Measurements from ENCODE around the gene DNTTIP2. TPM values are rescaled to one million over a fixed set of nuclear protein-coding genes. Genes with fewer than 3 reads are reported as not detected.

Gene DNTTIP2
- total RNA-seq, 1 experiment from 2014 or later = 101 TPM

DNA sequence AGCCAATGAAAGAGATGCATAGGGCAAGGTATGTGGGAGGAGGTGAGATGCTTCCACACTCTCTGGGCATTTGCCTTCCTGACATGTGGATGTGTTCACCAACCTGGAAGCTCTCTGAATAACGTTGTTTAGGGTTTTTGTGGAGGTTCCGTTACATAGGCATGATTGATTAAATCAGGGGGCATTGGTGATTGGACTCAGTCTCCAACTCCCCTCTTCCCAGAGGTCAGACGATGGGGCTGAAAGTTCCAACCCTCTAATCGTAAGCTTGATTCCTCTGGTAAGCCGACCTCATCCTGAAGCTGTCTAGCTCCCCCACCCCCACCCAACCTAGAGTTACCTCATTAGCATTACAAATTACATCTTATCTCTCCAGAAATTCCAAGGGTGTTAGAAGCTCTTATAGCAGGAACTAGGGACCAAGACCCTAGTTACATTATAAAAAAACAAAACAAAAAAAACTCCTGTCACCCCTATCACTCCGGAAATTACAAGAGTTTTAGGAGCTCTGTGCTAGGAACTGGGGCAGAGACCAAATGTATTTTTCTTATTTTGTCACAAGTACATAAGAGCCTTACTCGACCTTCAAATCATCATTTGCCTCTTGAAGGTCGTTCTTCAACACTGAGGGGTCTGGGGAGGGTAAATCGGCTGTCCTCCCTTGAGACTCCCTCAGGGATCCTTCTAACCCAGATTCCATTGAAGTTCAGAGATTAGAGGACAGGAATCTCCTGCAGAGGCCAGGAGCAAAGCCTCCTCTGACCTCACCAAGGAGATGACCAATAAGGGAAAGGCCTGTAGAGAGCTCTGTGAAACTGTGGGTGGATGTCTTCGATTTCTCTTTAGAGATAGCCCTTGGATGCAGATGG is 58.2 kb downstream of the DNTTIP2 start:
- H3K9me3 ChIP-seq (ENCODE audit: control insufficient read depth, low read depth, low read length) = no peaks in the 10 kb centered on the region
- DNase-seq = peak; percentile 55
- no peak overlapping the region for H2BK15ac ChIP-seq (ENCODE audit: low read depth, low read length)
- H3K79me2 ChIP-seq (ENCODE audit: insufficient read depth, low read length) = no peaks in the 10 kb centered on the region
- H2BK120ac ChIP-seq (ENCODE audit: low read depth, low read length, poor library complexity, severe bottlenecking) = peak overlapping the region; percentile 89
- H3T11ph ChIP-seq (ENCODE audit: low read length) = peak overlapping the region; percentile 54
- H4K20me1 ChIP-seq (ENCODE audit: control insufficient read depth, insufficient read depth, insufficient read length) = no peaks in the 10 kb centered on the region
- TF ChIP-seq, protein P1, sequence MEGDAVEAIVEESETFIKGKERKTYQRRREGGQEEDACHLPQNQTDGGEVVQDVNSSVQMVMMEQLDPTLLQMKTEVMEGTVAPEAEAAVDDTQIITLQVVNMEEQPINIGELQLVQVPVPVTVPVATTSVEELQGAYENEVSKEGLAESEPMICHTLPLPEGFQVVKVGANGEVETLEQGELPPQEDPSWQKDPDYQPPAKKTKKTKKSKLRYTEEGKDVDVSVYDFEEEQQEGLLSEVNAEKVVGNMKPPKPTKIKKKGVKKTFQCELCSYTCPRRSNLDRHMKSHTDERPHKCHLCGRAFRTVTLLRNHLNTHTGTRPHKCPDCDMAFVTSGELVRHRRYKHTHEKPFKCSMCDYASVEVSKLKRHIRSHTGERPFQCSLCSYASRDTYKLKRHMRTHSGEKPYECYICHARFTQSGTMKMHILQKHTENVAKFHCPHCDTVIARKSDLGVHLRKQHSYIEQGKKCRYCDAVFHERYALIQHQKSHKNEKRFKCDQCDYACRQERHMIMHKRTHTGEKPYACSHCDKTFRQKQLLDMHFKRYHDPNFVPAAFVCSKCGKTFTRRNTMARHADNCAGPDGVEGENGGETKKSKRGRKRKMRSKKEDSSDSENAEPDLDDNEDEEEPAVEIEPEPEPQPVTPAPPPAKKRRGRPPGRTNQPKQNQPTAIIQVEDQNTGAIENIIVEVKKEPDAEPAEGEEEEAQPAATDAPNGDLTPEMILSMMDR (conservative IDR thresholded peaks at IDR 0.05) = no peak
- H3K23me2 ChIP-seq (ENCODE audit: insufficient read length, low read depth, low read length, poor library complexity, severe bottlenecking) = no peaks in the 10 kb centered on the region
- no peak overlapping the region for H3K56ac ChIP-seq (ENCODE audit: insufficient read length, low read depth, low read length)
- H3K27me3 ChIP-seq (ENCODE audit: insufficient read depth, low read length) = no peaks in the 10 kb centered on the region
- no peak overlapping the region for H3K9ac ChIP-seq (ENCODE audit: extremely low read depth, insufficient read length, low read length)
- H3K4ac ChIP-seq (ENCODE audit: low read depth, low read length) = no peak overlapping the region; the same call in 1 of the 2 replicates
- no peak overlapping the region for H4K91ac ChIP-seq (ENCODE audit: insufficient read length, low read depth, low read length)
- no peaks in the 10 kb centered on the region for H3K9me3 Mint-ChIP-seq
- peak overlapping the region; percentile 32 for H3K4me2 ChIP-seq (ENCODE audit: insufficient read depth, insufficient read length, low read length)
- no peaks in the 10 kb centered on the region for H3K27me3 Mint-ChIP-seq (ENCODE audit: low read depth)
- no peak overlapping the region for H2BK5ac ChIP-seq (ENCODE audit: insufficient read length, low read length)
- H3K27ac Mint-ChIP-seq = peak overlapping the region; percentile 84 to 90 (median 87); a peak in 6 of 7 replicates
- no peak overlapping the region for H2AFZ ChIP-seq (ENCODE audit: low read length)
- no peaks in the 10 kb centered on the region; a peak in 1 of 7 replicates for H3K36me3 Mint-ChIP-seq (ENCODE audit: insufficient read depth in 1 of 3, low read depth in 3 of 3)
- peak overlapping the region; percentile 82 for H2BK12ac ChIP-seq (ENCODE audit: insufficient read length, low read depth, low read length)
- no peak overlapping the region for H3K23ac ChIP-seq (ENCODE audit: insufficient read length, low read depth, low read length)
- WGBS (ENCODE audit: extremely low coverage, insufficient read length, low lambda C conversion rate) = no CpG with 5 or more reads among the region's 10 CpGs
- peaks cover 12% of the 10 kb centered on the region for H3K4me1 ChIP-seq (ENCODE audit: insufficient read depth, low read length)
- H3K27ac ChIP-seq (ENCODE audit: insufficient read length, low read depth, low read length) = peak overlapping the region; percentile 57
- H3K14ac ChIP-seq (ENCODE audit: insufficient read depth, low read length) = peak overlapping the region; percentile 74; the same call in 1 of the 2 replicates
- H2AK5ac ChIP-seq (ENCODE audit: insufficient read length, low read length) = no peak overlapping the region
- no peaks in the 10 kb centered on the region for H3K79me1 ChIP-seq (ENCODE audit: insufficient read depth, low read depth, low read length, poor library complexity, severe bottlenecking)
- peaks cover 44 to 62% of the 10 kb centered on the region in 2 experiments for H3K4me1 Mint-ChIP-seq
- H4K5ac ChIP-seq (ENCODE audit: insufficient read length, low read depth, low read length) = no peak overlapping the region
- H3K4me3 Mint-ChIP-seq = peak overlapping the region in 1 of 2 experiments; percentile 51; a peak in 2 of 5 replicates
- H2BK20ac ChIP-seq (ENCODE audit: low read depth, low read length, poor library complexity, severe bottlenecking) = peak overlapping the region; percentile 65
- peak overlapping the region; percentile 58 for H3K18ac ChIP-seq (ENCODE audit: insufficient read length, low read depth, low read length)
- no peak overlapping the region for H4K8ac ChIP-seq (replicated peaks; ENCODE audit: insufficient read length, low read depth, low read length)

Measured in H9 (cell line).